ENCODE results near the gene EXOC3L2. TPM values are rescaled to one million over a fixed set of nuclear protein-coding genes. Genes with fewer than 3 reads are reported as not detected.
A peak's percentile ranks its signal among the peaks of the same experiment; 100 is the strongest.

Gene EXOC3L2
- total RNA-seq, 1 donor from 2014 or later = not detected

GRCh38 chr19:45256836-45257235, 11.6 kb upstream of the EXOC3L2 start:
- Mint-ChIP-seq H3K36me3 (ENCODE audit: low read depth) (peaks cover 9% of the 10 kb centered on the region), H3K4me3 (no peak overlapping the region), H3K9me3 (no peaks in the 10 kb centered on the region), H3K4me1 (peaks cover 30% of the 10 kb centered on the region), H3K27ac (no peak overlapping the region), H3K27me3 (no peaks in the 10 kb centered on the region)
- POLR2A ChIA-PET = no interaction called here
- TF ChIP-seq CTCF (IDR thresholded peaks at IDR 0.05) = no peak
- CTCF ChIA-PET = no interaction called here
- ATAC-seq (ENCODE audit: low read depth) = no peak
- intact Hi-C loops (cut with micrococcal nuclease) = loop anchor here (10.0 kb wide), 1 partner anchor 148 kb away; the partner anchor contains the start of genes POLR1G and PPP1R13L
- DNase-seq = no peak

GRCh38 chr19:45255611-45256157, 10.5 kb upstream of the EXOC3L2 start:
- no peaks in the 10 kb centered on the region for H3K27me3 Mint-ChIP-seq
- H3K4me3 Mint-ChIP-seq = no peak overlapping the region
- ChIA-PET POLR2A (no interaction called here), CTCF (no interaction called here)
- no peak overlapping the region for H3K27ac Mint-ChIP-seq
- H3K9me3 Mint-ChIP-seq = no peaks in the 10 kb centered on the region
- no peak for DNase-seq
- ATAC-seq (ENCODE audit: low read depth) = no peak
- peaks cover 32% of the 10 kb centered on the region for H3K4me1 Mint-ChIP-seq
- intact Hi-C loops (cut with micrococcal nuclease) = loop anchor here (10.0 kb wide), 1 partner anchor 149 kb away; the partner anchor contains the start of genes POLR1G and PPP1R13L
- no peak for TF ChIP-seq CTCF (IDR thresholded peaks at IDR 0.05)
- H3K36me3 Mint-ChIP-seq (ENCODE audit: low read depth) = peaks cover 6% of the 10 kb centered on the region

- no peaks in the 10 kb centered on the region for H3K27me3 Mint-ChIP-seq
- no peak overlapping the region for H3K27ac Mint-ChIP-seq
- peak overlapping the region; percentile 57 for H3K4me3 Mint-ChIP-seq
Observed at GRCh38 chr19:45254044-45254531, 8.9 kb upstream of the EXOC3L2 start.

GRCh38 chr19:45253396-45254027, 8.3 kb upstream of the EXOC3L2 start:
- peak overlapping the region; percentile 81 for H3K4me3 Mint-ChIP-seq
- no peak for TF ChIP-seq CTCF (IDR thresholded peaks at IDR 0.05)
- peaks cover 37% of the 10 kb centered on the region for H3K4me1 Mint-ChIP-seq
- no peak for ATAC-seq (ENCODE audit: low read depth)
- H3K27me3 Mint-ChIP-seq = no peaks in the 10 kb centered on the region
- H3K27ac Mint-ChIP-seq = no peak overlapping the region
- H3K36me3 Mint-ChIP-seq (ENCODE audit: low read depth) = peaks cover 4% of the 10 kb centered on the region
- ChIA-PET POLR2A (no interaction called here), CTCF (no interaction called here)
- no peak for DNase-seq
- H3K9me3 Mint-ChIP-seq = no peaks in the 10 kb centered on the region
- intact Hi-C loops (cut with micrococcal nuclease) = loop anchor here (10.0 kb wide), 1 partner anchor 151 kb away; the partner anchor contains the start of genes POLR1G and PPP1R13L

More at GRCh38 chr19:45254044-45254531, 8.9 kb upstream of the EXOC3L2 start:
- no peak for DNase-seq
- peaks cover 4% of the 10 kb centered on the region for H3K36me3 Mint-ChIP-seq (ENCODE audit: low read depth)
- no peak for TF ChIP-seq CTCF (IDR thresholded peaks at IDR 0.05)
- no peak for ATAC-seq (ENCODE audit: low read depth)
- intact Hi-C loops (cut with micrococcal nuclease) = loop anchor here (10.0 kb wide), 1 partner anchor 151 kb away; the partner anchor contains the start of genes POLR1G and PPP1R13L
- ChIA-PET CTCF (no interaction called here), POLR2A (no interaction called here)
- H3K9me3 Mint-ChIP-seq = no peaks in the 10 kb centered on the region
- H3K4me1 Mint-ChIP-seq = peaks cover 33% of the 10 kb centered on the region

All from activated B cell treated with CpG ODN at 0.5 μM for 24 hours (primary cell).